WTC11 (cell line): ENCODE measurements around the gene SBNO1. TPM values are rescaled to one million over a fixed set of nuclear protein-coding genes. Genes with fewer than 3 reads are reported as not detected.

Experiments
- ATAC-seq: fragments of 200-7000 bp; cut with Tn5 transposase; 2 replicates; pipeline ENCODE4 v1.10.0; 2021; ENCODE audit warnings: mild to moderate bottlenecking, moderate library complexity
- CTCF ChIA-PET: fragments of 300-600 bp; sonication (Branson Sonifier 250); formaldehyde crosslinking; loops from one replicate; lab custom pipeline; 2021; ENCODE audit warnings: antibody characterized with exemption; lab: Charles Lee
- POLR2A ChIA-PET: fragments of 350-600 bp; sonication (Branson Sonifier 250); formaldehyde crosslinking; loops from one replicate; lab custom pipeline; 2021; ENCODE audit warnings: antibody characterized with exemption; lab: Charles Lee
- DNase-seq: peaks from one replicate; pipeline ENCODE4 v3.0.0; 2021; ENCODE audit warnings: low spot score
- H3K27ac Mint-ChIP-seq: 2 replicates; pipeline ENCODE4 v1.8.0; 2021; ENCODE audit warnings: mixed read lengths
- H3K27me3 Mint-ChIP-seq: 2 replicates; pipeline ENCODE4 v1.8.0; 2021; ENCODE audit warnings: low read depth, mild to moderate bottlenecking, moderate library complexity, mixed read lengths
- H3K36me3 Mint-ChIP-seq: 2 replicates; pipeline ENCODE4 v1.8.0; 2021; ENCODE audit warnings: mixed read lengths
- H3K4me1 Mint-ChIP-seq: 2 replicates; pipeline ENCODE4 v1.8.0; 2022; ENCODE audit warnings: mixed read lengths
- H3K4me3 Mint-ChIP-seq: 2 replicates; pipeline ENCODE4 v1.8.0; 2021; ENCODE audit warnings: mild to moderate bottlenecking, moderate library complexity, mixed read lengths
- H3K9me3 Mint-ChIP-seq: 2 replicates; pipeline ENCODE4 v1.8.0; 2021; ENCODE audit warnings: mixed read lengths
- ETV6 ChIP-seq: sonication (generic); formaldehyde crosslinking; IDR thresholded peaks from 2 replicates; pipeline ENCODE4 v1.8.1; 2022; ENCODE audit warnings: mild to moderate bottlenecking, missing genetic modification reagents
- FOXK1 ChIP-seq: sonication (generic); formaldehyde crosslinking; IDR thresholded peaks from 2 replicates; pipeline ENCODE4 v1.8.0; 2022; ENCODE audit warnings: mild to moderate bottlenecking, moderate library complexity, missing genetic modification reagents
- HMGA2 ChIP-seq: fragments of 250-450 bp; sonication (Bioruptor Pico); IDR thresholded peaks from 2 replicates; pipeline ENCODE4 v1.4.0; 2021; ENCODE audit warnings: mild to moderate bottlenecking, moderate library complexity
- IRF2 ChIP-seq: sonication (generic); formaldehyde crosslinking; IDR thresholded peaks from 2 replicates; pipeline ENCODE4 v1.8.0; 2022; ENCODE audit warnings: low read depth, missing genetic modification reagents, borderline replicate concordance
- KAT7 ChIP-seq: sonication (generic); formaldehyde crosslinking; IDR thresholded peaks from 2 replicates; pipeline ENCODE4 v1.8.1; 2023; ENCODE audit warnings: missing genetic modification reagents, mild to moderate bottlenecking, borderline replicate concordance
- NFATC4 ChIP-seq: fragments of 250-450 bp; sonication (Bioruptor Pico); IDR thresholded peaks from 2 replicates; pipeline ENCODE4 v1.9.0; 2021; ENCODE audit warnings: mild to moderate bottlenecking
- NFE2L1 ChIP-seq: sonication (generic); formaldehyde crosslinking; IDR thresholded peaks from 2 replicates; pipeline ENCODE4 v1.8.1; 2023; ENCODE audit warnings: missing genetic modification reagents
- PRRX2 ChIP-seq: fragments of 250-450 bp; sonication (Bioruptor Pico); IDR thresholded peaks from 2 replicates; pipeline ENCODE4 v1.8.0; 2021; ENCODE audit warnings: mild to moderate bottlenecking
- ZNF219 ChIP-seq: sonication (generic); formaldehyde crosslinking; IDR thresholded peaks from 2 replicates; pipeline ENCODE4 v1.8.0; 2023; ENCODE audit warnings: missing genetic modification reagents, mild to moderate bottlenecking, borderline replicate concordance
- ZNF232 ChIP-seq: sonication (generic); formaldehyde crosslinking; IDR thresholded peaks from 2 replicates; pipeline ENCODE4 v1.8.0; 2022; ENCODE audit warnings: mild to moderate bottlenecking, missing genetic modification reagents
- ZNF263 ChIP-seq: sonication (generic); formaldehyde crosslinking; IDR thresholded peaks from 2 replicates; pipeline ENCODE4 v1.8.1; 2022; ENCODE audit warnings: low read depth, mild to moderate bottlenecking, moderate library complexity, missing genetic modification reagents
- ZNF416 ChIP-seq: fragments of 250-450 bp; sonication (Bioruptor Pico); IDR thresholded peaks from 2 replicates; pipeline ENCODE4 v1.9.0; 2021; ENCODE audit warnings: mild to moderate bottlenecking, inconsistent platforms
- ZNF671 ChIP-seq: fragments of 250-450 bp; sonication (Bioruptor Pico); IDR thresholded peaks from 2 replicates; pipeline ENCODE4 v1.8.0; 2021; ENCODE audit warnings: mild to moderate bottlenecking
- total RNA-seq: library from RNA; stranded (reverse); gene quantifications from 3 replicates; pipeline ENCODE4 v1.2.3, GENCODE V29; 2021
- TF ChIP-seq, protein P1 (sequence below): sonication (generic); formaldehyde crosslinking; conservative IDR thresholded peaks from 2 replicates; pipeline ENCODE4 v1.8.1; 2023; ENCODE audit warnings: mild to moderate bottlenecking, low read depth, missing genetic modification reagents, moderate library complexity
- TF ChIP-seq, protein P2 (sequence below): sonication (generic); formaldehyde crosslinking; IDR thresholded peaks from 2 replicates; pipeline ENCODE4 v1.8.1; 2023; ENCODE audit warnings: mild to moderate bottlenecking, missing genetic modification reagents, moderate library complexity
- TF ChIP-seq, protein P3 (sequence below): fragments of 250-450 bp; sonication (Bioruptor Pico); IDR thresholded peaks from 2 replicates; pipeline ENCODE4 v1.9.0; 2021; ENCODE audit warnings: mild to moderate bottlenecking, borderline replicate concordance
- TF ChIP-seq, protein P4 (sequence below): sonication (generic); formaldehyde crosslinking; IDR thresholded peaks from 2 replicates; pipeline ENCODE4 v1.8.1; 2023; ENCODE audit warnings: mild to moderate bottlenecking, missing genetic modification reagents, borderline replicate concordance
- TF ChIP-seq, protein P5 (sequence below): sonication (generic); formaldehyde crosslinking; IDR thresholded peaks from 2 replicates; pipeline ENCODE4 v1.8.1; 2022; ENCODE audit warnings: missing genetic modification reagents, borderline replicate concordance
- TF ChIP-seq, protein P6 (sequence below): sonication (generic); formaldehyde crosslinking; IDR thresholded peaks from 2 replicates; pipeline ENCODE4 v1.8.1; 2023; ENCODE audit warnings: mild to moderate bottlenecking, missing genetic modification reagents, moderate library complexity
- TF ChIP-seq, protein P7 (sequence below): sonication (generic); formaldehyde crosslinking; IDR thresholded peaks from 2 replicates; pipeline ENCODE4 v1.8.1; 2022; ENCODE audit warnings: mild to moderate bottlenecking, missing genetic modification reagents, moderate library complexity, borderline replicate concordance

The SBNO1 gene
- total RNA-seq, 1 experiment from 2014 or later = 52.2 TPM

DNA sequence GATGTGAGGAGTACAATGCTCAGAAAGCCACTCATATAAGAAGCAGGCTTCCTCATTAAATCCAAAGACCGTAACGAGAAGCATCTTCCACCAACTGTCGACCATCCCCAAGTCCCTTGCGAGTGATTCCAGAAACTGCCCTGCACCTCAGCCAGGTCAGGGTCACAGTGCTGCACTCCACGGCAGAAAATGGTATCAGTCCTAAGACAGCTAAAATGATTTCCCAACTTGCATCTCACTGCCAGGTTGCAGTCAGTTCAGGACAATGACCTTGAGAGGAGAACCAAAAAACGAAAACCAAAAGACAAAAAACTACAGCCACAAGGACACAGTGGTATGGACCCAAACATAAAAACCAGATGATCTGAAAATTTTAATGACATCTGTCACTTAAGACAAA lies 20.6 kb downstream of the SBNO1 start:
- no peak for ATAC-seq
- H3K9me3 Mint-ChIP-seq = no peaks in the 10 kb centered on the region
- ChIA-PET CTCF (no interaction called here), POLR2A (no interaction called here)
- no peak for DNase-seq
- no peak overlapping the region; the same call in 1 of the 2 replicates for H3K27ac Mint-ChIP-seq
- no peaks in the 10 kb centered on the region for H3K4me1 Mint-ChIP-seq
- peaks cover 56% of the 10 kb centered on the region for H3K36me3 Mint-ChIP-seq
- no peak overlapping the region for H3K4me3 Mint-ChIP-seq
- TF ChIP-seq, protein P1, sequence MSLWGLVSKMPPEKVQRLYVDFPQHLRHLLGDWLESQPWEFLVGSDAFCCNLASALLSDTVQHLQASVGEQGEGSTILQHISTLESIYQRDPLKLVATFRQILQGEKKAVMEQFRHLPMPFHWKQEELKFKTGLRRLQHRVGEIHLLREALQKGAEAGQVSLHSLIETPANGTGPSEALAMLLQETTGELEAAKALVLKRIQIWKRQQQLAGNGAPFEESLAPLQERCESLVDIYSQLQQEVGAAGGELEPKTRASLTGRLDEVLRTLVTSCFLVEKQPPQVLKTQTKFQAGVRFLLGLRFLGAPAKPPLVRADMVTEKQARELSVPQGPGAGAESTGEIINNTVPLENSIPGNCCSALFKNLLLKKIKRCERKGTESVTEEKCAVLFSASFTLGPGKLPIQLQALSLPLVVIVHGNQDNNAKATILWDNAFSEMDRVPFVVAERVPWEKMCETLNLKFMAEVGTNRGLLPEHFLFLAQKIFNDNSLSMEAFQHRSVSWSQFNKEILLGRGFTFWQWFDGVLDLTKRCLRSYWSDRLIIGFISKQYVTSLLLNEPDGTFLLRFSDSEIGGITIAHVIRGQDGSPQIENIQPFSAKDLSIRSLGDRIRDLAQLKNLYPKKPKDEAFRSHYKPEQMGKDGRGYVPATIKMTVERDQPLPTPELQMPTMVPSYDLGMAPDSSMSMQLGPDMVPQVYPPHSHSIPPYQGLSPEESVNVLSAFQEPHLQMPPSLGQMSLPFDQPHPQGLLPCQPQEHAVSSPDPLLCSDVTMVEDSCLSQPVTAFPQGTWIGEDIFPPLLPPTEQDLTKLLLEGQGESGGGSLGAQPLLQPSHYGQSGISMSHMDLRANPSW (CRISPR knock-in tag) = no peak
- no peak for TF ChIP-seq ZNF671
- no peak for TF ChIP-seq ZNF219
- TF ChIP-seq PRRX2 = no peak
- no peak for TF ChIP-seq ZNF263 (CRISPR knock-in tag)
- TF ChIP-seq FOXK1 (CRISPR knock-in tag) = no peak
- TF ChIP-seq NFE2L1 (CRISPR knock-in tag) = no peak
- TF ChIP-seq HMGA2 (CRISPR knock-in tag) = no peak
- no peak for TF ChIP-seq KAT7 (CRISPR knock-in tag)
- TF ChIP-seq, protein P2, sequence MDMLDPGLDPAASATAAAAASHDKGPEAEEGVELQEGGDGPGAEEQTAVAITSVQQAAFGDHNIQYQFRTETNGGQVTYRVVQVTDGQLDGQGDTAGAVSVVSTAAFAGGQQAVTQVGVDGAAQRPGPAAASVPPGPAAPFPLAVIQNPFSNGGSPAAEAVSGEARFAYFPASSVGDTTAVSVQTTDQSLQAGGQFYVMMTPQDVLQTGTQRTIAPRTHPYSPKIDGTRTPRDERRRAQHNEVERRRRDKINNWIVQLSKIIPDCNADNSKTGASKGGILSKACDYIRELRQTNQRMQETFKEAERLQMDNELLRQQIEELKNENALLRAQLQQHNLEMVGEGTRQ (CRISPR knock-in tag) = no peak
- no peak for TF ChIP-seq ZNF232
- TF ChIP-seq, protein P3, sequence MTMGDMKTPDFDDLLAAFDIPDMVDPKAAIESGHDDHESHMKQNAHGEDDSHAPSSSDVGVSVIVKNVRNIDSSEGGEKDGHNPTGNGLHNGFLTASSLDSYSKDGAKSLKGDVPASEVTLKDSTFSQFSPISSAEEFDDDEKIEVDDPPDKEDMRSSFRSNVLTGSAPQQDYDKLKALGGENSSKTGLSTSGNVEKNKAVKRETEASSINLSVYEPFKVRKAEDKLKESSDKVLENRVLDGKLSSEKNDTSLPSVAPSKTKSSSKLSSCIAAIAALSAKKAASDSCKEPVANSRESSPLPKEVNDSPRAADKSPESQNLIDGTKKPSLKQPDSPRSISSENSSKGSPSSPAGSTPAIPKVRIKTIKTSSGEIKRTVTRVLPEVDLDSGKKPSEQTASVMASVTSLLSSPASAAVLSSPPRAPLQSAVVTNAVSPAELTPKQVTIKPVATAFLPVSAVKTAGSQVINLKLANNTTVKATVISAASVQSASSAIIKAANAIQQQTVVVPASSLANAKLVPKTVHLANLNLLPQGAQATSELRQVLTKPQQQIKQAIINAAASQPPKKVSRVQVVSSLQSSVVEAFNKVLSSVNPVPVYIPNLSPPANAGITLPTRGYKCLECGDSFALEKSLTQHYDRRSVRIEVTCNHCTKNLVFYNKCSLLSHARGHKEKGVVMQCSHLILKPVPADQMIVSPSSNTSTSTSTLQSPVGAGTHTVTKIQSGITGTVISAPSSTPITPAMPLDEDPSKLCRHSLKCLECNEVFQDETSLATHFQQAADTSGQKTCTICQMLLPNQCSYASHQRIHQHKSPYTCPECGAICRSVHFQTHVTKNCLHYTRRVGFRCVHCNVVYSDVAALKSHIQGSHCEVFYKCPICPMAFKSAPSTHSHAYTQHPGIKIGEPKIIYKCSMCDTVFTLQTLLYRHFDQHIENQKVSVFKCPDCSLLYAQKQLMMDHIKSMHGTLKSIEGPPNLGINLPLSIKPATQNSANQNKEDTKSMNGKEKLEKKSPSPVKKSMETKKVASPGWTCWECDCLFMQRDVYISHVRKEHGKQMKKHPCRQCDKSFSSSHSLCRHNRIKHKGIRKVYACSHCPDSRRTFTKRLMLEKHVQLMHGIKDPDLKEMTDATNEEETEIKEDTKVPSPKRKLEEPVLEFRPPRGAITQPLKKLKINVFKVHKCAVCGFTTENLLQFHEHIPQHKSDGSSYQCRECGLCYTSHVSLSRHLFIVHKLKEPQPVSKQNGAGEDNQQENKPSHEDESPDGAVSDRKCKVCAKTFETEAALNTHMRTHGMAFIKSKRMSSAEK (CRISPR knock-in tag) = no peak
- TF ChIP-seq, protein P4, sequence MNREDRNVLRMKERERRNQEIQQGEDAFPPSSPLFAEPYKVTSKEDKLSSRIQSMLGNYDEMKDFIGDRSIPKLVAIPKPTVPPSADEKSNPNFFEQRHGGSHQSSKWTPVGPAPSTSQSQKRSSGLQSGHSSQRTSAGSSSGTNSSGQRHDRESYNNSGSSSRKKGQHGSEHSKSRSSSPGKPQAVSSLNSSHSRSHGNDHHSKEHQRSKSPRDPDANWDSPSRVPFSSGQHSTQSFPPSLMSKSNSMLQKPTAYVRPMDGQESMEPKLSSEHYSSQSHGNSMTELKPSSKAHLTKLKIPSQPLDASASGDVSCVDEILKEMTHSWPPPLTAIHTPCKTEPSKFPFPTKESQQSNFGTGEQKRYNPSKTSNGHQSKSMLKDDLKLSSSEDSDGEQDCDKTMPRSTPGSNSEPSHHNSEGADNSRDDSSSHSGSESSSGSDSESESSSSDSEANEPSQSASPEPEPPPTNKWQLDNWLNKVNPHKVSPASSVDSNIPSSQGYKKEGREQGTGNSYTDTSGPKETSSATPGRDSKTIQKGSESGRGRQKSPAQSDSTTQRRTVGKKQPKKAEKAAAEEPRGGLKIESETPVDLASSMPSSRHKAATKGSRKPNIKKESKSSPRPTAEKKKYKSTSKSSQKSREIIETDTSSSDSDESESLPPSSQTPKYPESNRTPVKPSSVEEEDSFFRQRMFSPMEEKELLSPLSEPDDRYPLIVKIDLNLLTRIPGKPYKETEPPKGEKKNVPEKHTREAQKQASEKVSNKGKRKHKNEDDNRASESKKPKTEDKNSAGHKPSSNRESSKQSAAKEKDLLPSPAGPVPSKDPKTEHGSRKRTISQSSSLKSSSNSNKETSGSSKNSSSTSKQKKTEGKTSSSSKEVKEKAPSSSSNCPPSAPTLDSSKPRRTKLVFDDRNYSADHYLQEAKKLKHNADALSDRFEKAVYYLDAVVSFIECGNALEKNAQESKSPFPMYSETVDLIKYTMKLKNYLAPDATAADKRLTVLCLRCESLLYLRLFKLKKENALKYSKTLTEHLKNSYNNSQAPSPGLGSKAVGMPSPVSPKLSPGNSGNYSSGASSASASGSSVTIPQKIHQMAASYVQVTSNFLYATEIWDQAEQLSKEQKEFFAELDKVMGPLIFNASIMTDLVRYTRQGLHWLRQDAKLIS (CRISPR knock-in tag) = no peak
- no peaks in the 10 kb centered on the region for H3K27me3 Mint-ChIP-seq

DNA sequence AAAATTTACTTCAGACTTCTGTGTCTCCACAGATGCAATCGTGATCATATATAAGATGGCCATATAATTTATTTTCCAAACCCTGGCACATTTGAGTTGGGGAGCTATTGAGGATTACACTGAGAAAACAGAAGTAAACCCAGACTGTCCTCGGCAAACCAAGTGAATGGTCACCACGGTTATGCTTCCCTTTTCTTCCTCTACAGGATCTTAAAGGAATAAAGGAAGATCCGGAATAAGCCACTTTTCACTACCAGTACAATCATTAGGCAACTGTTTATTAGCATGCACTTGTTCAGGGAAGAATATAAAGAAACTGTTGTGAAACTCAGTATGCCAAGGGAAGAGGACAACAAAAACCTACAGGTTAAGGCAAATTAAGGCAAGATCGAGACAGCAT lies 27.6 kb downstream of the SBNO1 start:
- Mint-ChIP-seq H3K4me3 (no peak overlapping the region), H3K36me3 (peaks cover 54% of the 10 kb centered on the region)
- no peak for ATAC-seq
- TF ChIP-seq ZNF416 (CRISPR knock-in tag) (no peak), NFATC4 (CRISPR knock-in tag) (no peak), NFE2L1 (CRISPR knock-in tag) (no peak), IRF2 (CRISPR knock-in tag) (no peak), ETV6 (CRISPR knock-in tag) (no peak)
- TF ChIP-seq, protein P5, sequence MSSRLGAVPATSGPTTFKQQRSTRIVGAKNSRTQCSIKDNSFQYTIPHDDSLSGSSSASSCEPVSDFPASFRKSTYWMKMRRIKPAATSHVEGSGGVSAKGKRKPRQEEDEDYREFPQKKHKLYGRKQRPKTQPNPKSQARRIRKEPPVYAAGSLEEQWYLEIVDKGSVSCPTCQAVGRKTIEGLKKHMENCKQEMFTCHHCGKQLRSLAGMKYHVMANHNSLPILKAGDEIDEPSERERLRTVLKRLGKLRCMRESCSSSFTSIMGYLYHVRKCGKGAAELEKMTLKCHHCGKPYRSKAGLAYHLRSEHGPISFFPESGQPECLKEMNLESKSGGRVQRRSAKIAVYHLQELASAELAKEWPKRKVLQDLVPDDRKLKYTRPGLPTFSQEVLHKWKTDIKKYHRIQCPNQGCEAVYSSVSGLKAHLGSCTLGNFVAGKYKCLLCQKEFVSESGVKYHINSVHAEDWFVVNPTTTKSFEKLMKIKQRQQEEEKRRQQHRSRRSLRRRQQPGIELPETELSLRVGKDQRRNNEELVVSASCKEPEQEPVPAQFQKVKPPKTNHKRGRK = no peak
- TF ChIP-seq, protein P6, sequence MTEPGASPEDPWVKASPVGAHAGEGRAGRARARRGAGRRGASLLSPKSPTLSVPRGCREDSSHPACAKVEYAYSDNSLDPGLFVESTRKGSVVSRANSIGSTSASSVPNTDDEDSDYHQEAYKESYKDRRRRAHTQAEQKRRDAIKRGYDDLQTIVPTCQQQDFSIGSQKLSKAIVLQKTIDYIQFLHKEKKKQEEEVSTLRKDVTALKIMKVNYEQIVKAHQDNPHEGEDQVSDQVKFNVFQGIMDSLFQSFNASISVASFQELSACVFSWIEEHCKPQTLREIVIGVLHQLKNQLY (CRISPR knock-in tag) = no peak
- TF ChIP-seq, protein P7, sequence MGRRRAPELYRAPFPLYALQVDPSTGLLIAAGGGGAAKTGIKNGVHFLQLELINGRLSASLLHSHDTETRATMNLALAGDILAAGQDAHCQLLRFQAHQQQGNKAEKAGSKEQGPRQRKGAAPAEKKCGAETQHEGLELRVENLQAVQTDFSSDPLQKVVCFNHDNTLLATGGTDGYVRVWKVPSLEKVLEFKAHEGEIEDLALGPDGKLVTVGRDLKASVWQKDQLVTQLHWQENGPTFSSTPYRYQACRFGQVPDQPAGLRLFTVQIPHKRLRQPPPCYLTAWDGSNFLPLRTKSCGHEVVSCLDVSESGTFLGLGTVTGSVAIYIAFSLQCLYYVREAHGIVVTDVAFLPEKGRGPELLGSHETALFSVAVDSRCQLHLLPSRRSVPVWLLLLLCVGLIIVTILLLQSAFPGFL (CRISPR knock-in tag) = no peak

More for the DNA sequence above, 27.6 kb downstream of the SBNO1 start:
- Mint-ChIP-seq H3K4me1 (no peaks in the 10 kb centered on the region), H3K27me3 (no peaks in the 10 kb centered on the region), H3K27ac (no peak overlapping the region), H3K9me3 (no peaks in the 10 kb centered on the region)
- ChIA-PET POLR2A (no interaction called here), CTCF (no interaction called here)
- no peak for DNase-seq
